ENCODE data around the gene CDH4. TPM values are rescaled to one million over a fixed set of nuclear protein-coding genes. Genes with fewer than 3 reads are reported as not detected.

CDH4 gene
- total and polyA plus RNA-seq, 2 donors (not counting 1 experiment from before 2014, with no cell fraction given), result not detected

GRCh38 chr20:61759286-61760065, 507.4 kb downstream of the CDH4 start:
- POLR2A ChIA-PET, result no interaction called here
- no peaks in the 10 kb centered on the region for H3K4me1 Mint-ChIP-seq

More at GRCh38 chr20:61759286-61760065, 507.4 kb downstream of the CDH4 start:
- Histone ChIP-seq H4K20me1 (ENCODE audit: control insufficient read depth, insufficient read depth, low read length, poor library complexity, severe bottlenecking) (no peaks in the 10 kb centered on the region), H3K4me2 (replicated peaks; ENCODE audit: low read depth, low read length, poor library complexity, severe bottlenecking) (no peak overlapping the region), H3K4me3 (ENCODE audit: control extremely low read depth in 1 of 5, extremely low read depth in 1 of 5, insufficient read depth in 1 of 5, low read depth in 2 of 5, low read length in 4 of 5) (no peak overlapping the region), H3K9me3 (ENCODE audit: control extremely low read depth in 1 of 3, control insufficient read depth in 2 of 3, insufficient read depth in 1 of 3, low read length in 2 of 3) (peaks cover 0 to 12% (median 0%) of the 10 kb centered on the region in 3 donors), H3K79me2 (ENCODE audit: control insufficient read depth, insufficient read depth, low read length) (no peaks in the 10 kb centered on the region), H3K27me3 (replicated peaks in 1 of 4; ENCODE audit: control extremely low read depth in 1 of 4, control insufficient read depth in 3 of 4, insufficient read depth in 4 of 4, low read length in 3 of 4) (no peaks in the 10 kb centered on the region), H3K4me1 (ENCODE audit: control insufficient read depth in 2 of 2, insufficient read depth in 2 of 2, low read length in 2 of 2) (no peaks in the 10 kb centered on the region), H3K9ac (ENCODE audit: low read length) (no peak overlapping the region), H3K36me3 (replicated peaks in 1 of 2; ENCODE audit: control extremely low read depth in 1 of 2, control insufficient read depth in 1 of 2, extremely low read depth in 1 of 2, insufficient read depth in 2 of 2, low read length in 1 of 2) (no peaks in the 10 kb centered on the region), H3K27ac (ENCODE audit: low read length in 2 of 2) (no peak overlapping the region), H2AFZ (ENCODE audit: insufficient read depth, low read depth, low read length, poor library complexity, severe bottlenecking) (no peak overlapping the region)
- DNase-seq (no peak), ATAC-seq (ENCODE audit: low read depth) (no peak)
- H3K4me3 Mint-ChIP-seq, result no peak overlapping the region
- CTCF ChIA-PET, result no interaction called here
- no peak for TF ChIP-seq EZH2 (IDR thresholded peaks at IDR 0.05; ENCODE audit: borderline replicate concordance, insufficient read depth, low read depth, low read length, poor library complexity, severe bottlenecking)
- no peak for TF ChIP-seq CTCF (IDR thresholded peaks at IDR 0.05)
- no peaks in the 10 kb centered on the region for H3K27me3 Mint-ChIP-seq
- 87% methylated on average over 17 of the region's 22 CpGs for WGBS (ENCODE audit: insufficient coverage)
- H3K9me3 Mint-ChIP-seq (ENCODE audit: insufficient read depth), result no peaks in the 10 kb centered on the region
- no peak overlapping the region for H3K27ac Mint-ChIP-seq
- intact Hi-C loops (cut with micrococcal nuclease), result no loop called here

Measured in B cell (primary cell).